Activated CD4-positive, alpha-beta T cell treated with anti-CD3 and anti-CD28 coated beads, Interleukin-2, amount 50 U/mL, for 24 hours (primary cell): ENCODE measurements around the gene MAP3K5.

Experiments
- DNase-seq, 2 donors: peaks; one replicate each; pipeline ENCODE4 v3.0.0-alpha.2; 2020; ENCODE audit warnings: low read depth in 1 of 2, low spot score in 1 of 2

Gene MAP3K5

GRCh38 chr6:136549300-136550044 lies 242.8 kb downstream of the MAP3K5 start:
- no peak for DNase-seq

GRCh38 chr6:136548582-136549299 lies 243.5 kb downstream of the MAP3K5 start:
- DNase-seq, result no peak

- no peak for DNase-seq
Observed at GRCh38 chr6:136547871-136548270, 244.4 kb downstream of the MAP3K5 start.

- no peak for DNase-seq
Observed at GRCh38 chr6:136547336-136547735, 244.9 kb downstream of the MAP3K5 start.

GRCh38 chr6:136546331-136546730 lies 245.9 kb downstream of the MAP3K5 start:
- DNase-seq, result no peak

- DNase-seq, result no peak
Observed at GRCh38 chr6:136544326-136544725, 248.0 kb downstream of the MAP3K5 start.

- DNase-seq, result no peak
Observed at GRCh38 chr6:136541395-136541794, 250.9 kb downstream of the MAP3K5 start.

GRCh38 chr6:136539967-136540652 lies 252.2 kb downstream of the MAP3K5 start:
- DNase-seq, result no peak

- DNase-seq, result no peak
Observed at GRCh38 chr6:136538836-136539235, 253.4 kb downstream of the MAP3K5 start.

- no peak for DNase-seq
Observed at GRCh38 chr6:136535880-136536650, 256.2 kb downstream of the MAP3K5 start.

GRCh38 chr6:136535017-136535765 lies 257.1 kb downstream of the MAP3K5 start:
- DNase-seq, result no peak

- no peak for DNase-seq
Observed at GRCh38 chr6:136534268-136534667, 258.0 kb downstream of the MAP3K5 start.

- DNase-seq, result no peak
Observed at GRCh38 chr6:136533487-136533886, 258.8 kb downstream of the MAP3K5 start.

GRCh38 chr6:136532030-136532429 lies 260.2 kb downstream of the MAP3K5 start:
- DNase-seq, result no peak

GRCh38 chr6:136529710-136530109 lies 262.6 kb downstream of the MAP3K5 start:
- DNase-seq, result no peak

- DNase-seq, result no peak
Observed at GRCh38 chr6:136528477-136528876, 263.8 kb downstream of the MAP3K5 start.

GRCh38 chr6:136527831-136528230 lies 264.4 kb downstream of the MAP3K5 start:
- no peak for DNase-seq

- no peak for DNase-seq
Observed at GRCh38 chr6:136526937-136527336, 265.3 kb downstream of the MAP3K5 start.

GRCh38 chr6:136526196-136526930 lies 265.9 kb downstream of the MAP3K5 start:
- peak in 1 of 2 donors; percentile 18 for DNase-seq
